SW480 (cell line): ENCODE measurements around the gene CACNA2D2.

Experiments
- DNase-seq: peaks from one replicate; pipeline ENCODE4 v3.0.0-alpha.2; 2016; ENCODE audit warnings: low spot score

Gene CACNA2D2

DNA sequence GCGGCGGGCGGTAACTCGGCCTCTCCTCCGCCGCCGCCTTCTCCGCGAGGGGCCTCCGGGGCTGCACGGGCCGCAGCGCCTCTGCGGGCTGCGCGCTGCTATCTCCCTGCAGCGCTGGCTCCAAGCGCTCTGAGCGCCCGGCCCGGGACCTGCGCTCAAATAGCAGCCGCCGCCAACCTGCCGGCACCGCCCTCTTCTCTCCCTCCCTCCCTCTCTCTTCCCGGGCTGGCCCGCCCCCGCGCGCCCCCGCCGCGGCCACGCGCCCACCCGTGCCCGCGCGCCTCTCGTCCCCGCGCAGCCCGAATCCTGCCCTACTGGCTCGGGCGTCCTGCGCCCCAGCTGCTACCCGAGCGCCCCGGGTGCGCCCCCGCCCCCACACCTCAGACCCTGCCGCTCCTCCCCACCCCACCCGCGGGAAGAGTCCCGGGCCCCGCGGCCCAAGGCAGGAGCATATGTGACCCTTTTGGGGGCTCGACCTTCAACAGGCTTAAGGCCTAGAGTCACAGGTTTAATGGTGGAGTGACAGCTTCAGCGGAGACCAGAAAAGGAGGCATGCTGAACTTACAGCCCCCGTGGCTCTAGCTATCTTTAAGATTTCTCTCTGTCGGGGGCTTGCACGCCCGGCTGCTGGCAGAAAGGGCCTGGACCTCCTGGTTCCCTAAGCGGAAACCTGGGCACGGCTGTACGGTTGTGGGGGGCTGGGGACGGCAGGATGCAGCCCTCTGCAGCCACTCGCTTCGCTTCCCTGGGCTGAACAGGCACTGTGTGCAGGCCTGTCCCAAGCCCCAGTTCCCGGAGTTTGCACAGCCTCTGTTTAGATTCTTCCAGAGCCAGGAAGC, at the start of gene CACNA2D2:
Gene CACNA2D2, minus strand, starts transcription at position 131 of the 839 bp plus-strand sequence. CDS start 211 bp downstream, outside the sequence.
- DNase-seq = peak; percentile 46

DNA sequence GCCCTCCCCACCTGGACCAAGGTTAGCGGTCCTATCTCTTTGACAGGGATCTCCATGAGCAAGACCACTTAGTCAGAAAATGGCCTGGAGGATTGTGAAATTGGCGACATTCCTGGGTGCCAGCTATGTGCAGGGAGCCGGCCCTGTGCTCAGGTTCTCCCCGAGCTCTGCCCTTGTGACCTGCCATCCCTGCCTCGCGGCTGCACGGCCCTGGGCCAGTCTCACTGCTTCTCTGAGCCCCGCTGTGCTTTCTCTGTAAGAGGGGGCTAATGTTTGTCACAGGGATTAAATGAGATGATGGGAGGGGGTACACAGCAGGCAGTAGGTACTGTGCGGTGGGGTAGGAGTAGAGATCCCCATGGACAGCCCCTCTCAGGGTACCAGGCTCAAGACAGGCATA, 49.2 kb upstream of the CACNA2D2 start:
- no peak for DNase-seq

DNA sequence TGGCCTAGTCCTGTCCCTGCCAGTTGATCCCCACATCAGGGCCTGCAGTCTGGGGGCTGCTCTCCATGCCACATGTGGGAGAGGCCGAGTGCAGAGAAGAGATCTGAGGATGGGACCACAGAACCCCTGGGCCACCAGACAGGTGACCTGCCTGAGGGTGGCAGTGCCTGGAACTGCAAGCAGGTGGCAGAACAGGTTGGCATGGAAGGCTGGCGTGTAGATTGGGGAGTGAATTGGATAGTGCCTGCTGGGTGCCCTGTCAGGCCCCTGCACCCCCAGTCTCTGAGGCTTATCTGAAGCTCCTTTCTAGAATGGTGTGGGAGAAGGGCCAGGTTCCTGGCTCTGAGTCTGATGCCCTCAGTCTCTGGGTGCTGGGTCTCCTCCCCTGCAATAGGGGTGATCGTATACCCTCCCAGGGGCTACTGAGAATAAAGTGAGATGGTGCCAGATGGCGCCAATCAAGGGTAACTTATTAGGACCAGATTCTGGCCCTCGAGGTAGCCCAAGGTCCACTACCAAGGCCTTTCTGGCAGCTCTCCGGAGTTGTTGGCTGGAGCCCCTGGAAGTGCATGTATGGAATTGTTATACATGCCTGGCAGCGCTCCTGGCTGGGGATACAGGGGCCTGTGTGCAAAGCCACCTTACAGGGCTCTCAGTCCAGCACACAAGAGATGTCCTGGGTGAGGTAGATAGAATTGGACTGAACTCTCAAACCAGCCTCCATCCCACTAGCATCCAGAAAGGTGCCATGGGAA, 48.4 kb upstream of the CACNA2D2 start:
- DNase-seq = no peak

DNA sequence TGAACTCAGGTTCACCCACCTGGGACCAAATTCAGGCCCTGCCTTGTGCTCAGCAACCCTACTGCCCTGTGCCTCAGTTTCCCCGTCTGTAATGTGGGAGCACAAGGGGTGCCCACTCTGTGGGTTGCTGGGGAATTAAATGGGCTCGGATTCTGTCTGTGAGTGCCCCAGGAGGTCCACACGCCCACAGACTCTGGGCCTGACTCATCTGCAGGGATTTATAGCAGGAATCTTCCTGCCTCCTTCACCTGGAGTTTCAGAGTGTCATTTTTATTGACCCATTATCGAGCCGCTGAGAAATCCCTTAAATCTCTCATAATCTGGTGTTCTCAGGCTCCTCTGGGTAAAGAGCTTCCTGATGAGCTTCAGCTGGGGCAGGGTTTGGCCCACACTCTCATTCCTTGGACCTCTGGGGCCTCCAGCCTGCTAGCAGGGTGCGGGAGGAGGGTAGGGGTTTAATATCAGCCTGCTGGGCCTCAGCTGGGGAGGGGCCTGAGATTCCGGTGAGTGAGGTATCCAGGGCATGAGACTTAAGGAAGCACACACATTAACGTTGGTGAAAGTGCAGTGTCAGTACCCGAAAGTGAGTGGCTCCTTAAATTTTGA, 47.7 kb upstream of the CACNA2D2 start:
- DNase-seq = peak; percentile 15

DNA sequence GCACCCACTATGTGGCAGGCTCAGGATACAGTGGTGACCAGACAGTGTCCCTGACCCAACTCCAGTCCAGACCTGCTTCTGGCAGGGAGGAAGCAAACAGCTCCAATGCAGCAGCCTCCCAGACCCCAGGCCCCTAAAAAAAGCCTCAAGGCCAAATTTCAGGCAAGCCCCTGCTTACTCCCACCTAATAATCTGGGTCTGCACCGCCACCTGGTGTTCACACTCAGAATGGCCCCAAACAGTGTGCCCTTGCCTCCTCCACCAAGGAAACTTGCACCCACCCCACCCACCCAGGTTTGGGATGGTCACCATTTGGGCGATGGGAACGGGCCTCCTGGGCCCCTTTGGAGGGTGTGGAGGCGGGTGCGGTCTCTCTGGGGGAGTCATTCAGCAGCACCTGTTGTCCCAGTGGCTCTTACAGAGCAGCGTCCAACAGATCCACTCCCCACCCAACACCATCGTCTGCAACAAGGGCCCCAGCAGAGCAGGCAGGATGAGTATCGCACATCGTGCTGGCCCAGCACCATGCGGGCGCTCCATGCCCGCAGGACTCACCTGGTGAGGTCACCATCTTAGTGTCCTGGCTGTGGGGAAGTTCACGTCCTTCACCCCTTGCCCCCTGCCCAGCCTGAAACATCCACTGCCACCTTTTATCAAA, 46.8 kb upstream of the CACNA2D2 start:
- peak; percentile 31 for DNase-seq

DNA sequence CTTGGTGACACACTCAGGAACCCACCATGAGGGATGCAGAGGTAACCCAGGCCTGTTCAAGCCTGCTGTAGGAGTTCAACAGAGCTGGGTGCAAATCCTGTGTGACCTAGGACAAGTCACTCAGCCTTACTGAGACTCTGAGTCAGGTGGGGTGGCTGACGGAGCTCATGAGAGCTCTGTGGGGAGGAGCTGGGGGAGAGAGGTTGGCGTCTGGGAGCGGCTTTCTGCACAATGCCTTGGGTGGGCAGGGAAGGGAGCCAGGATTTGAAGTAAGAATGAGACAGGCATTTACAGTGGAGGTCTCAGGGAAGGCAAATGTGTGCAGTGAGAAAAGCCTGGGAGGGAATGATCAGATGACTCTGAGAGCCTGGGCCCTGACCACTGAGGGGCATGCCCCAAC, 45.8 kb upstream of the CACNA2D2 start:
- no peak for DNase-seq

DNA sequence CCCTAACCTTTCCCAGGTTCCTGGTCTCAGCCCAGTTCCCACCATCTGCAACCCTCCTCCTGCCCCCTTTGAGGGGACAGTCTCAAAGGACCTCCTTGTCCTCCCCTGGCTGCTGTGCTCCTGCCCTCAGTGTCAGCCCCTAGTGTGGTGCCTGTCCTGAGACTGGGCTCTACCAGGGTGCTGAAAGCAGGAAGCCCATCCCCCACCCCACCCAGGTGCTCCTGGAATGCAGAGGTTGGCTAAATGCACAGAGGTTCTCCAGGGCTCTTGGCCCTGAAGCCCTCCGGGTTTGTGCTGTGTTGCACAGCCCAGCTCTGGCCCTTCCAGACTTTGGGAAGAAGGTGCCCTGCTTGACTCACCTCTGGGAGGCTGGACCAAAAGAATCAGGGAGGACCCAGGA, 42.3 kb upstream of the CACNA2D2 start:
- no peak for DNase-seq

DNA sequence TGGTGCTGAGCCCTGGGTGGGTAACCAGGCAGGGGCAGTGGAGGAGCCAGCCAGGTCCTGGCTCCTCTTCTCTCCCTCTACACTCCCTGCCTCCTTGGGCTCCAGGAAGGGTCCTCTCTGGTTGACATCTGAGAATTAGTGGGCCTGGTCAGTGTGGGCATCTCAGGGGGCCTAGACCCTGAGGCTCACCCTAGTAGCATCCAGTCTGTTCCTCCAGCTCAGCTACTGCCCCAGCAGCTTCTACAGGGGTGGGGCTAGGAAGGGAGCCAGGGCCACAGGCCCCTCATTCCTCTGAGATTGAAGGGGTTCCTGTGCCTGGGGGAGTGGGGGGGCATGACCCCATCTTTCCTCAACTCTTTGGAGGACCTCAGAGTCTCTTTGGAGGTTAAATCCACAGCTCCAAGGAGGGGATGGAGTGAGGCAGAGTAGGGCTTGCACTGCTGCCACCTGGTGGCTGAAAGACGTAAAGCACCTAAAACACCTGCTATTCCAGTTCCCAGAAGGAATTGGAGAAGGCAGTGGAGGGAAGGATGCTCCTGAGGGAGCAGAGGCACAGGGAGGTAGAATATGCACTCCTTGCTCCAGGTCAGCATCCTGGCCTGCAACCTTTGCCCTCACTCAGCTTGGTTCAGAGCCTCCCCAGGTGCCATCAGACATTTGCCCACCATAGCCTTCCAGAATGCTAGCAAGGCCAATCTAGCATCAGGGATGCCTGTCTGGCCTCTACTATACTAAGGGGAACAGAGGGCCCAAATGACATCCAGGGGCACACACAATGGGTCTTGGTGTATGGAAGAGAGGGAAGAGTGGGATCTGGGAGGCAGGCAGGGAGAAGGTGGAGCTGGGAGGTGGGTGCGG, 39.0 kb upstream of the CACNA2D2 start:
- DNase-seq = peak; percentile 50

DNA sequence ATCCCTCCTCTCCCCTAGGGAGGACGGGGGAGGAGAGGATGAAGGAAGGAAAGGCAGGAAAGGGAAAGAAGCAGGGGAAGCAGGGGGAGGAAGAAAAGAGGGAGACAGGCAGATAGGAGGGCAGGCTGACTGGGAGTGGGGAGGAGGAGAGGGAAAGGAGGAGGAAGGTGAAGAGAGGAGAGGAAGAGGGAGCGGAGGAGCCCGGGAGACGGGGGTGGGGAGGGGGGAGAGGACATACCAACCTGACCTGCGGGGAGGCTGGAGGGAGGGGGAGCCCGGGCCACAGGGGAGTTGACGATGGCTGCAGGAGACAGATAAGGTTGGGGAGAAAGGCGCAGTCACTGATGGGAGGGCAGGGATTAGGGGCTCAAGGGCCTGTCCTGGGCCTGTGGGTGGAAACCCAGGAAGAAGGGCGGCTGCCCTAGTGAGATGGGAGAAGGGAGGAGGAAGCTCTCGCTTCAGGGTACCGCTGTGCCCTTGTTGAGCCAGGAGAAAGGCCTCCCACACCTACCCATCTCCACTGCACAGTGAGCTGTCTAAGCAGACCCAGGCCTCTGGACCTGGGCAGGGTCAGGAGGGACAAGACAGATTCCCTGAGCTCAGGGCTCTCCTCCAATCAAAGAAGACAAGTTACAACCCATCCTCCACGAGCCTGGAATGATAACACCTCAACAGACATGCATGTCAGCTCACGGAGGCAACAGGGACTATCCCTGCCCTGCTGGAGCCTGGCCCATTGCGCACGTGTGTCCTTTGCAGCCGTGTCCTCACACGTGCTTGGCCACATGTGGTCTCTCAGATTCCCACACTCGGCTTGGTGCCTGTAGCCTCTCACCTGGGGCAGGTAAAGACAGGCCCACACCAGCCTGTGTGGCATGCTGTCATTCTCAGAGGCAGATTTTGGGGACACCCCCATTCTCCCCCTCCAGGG, 36.2 kb upstream of the CACNA2D2 start:
- DNase-seq = no peak

DNA sequence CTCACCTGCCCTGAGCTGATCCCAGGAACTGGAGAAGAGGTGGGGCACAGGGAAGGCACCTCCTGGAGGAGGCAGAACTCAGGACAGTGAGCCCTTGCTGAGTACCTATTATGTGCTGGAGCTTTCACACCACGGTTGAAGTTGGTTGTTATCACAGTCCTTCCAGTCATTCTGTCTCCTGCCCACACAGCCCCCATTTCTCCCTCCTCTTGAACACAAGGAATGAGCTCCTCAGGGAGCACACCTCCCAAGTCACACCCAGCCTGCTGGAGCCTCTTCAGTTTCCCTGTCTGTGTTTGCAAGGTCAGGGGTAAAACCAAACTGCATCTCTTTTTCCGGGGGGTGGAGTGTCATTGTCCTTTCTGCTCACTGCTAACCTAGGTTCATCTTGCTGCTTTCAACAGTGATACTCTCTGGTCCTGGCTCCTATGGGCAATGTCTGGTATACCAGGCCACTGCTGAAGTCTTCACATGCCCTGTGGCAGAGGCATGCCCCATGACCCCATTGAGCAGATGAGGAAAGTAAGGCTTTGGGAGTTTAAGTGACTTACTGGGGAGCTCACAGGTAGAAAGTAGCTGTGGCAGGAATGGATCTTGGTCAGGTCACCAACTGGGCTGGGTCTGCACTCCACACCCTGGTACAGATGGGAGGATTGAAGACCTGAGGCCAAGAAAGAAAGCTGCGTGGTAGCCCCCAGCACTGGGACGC, 34.1 kb upstream of the CACNA2D2 start:
- no peak for DNase-seq

DNA sequence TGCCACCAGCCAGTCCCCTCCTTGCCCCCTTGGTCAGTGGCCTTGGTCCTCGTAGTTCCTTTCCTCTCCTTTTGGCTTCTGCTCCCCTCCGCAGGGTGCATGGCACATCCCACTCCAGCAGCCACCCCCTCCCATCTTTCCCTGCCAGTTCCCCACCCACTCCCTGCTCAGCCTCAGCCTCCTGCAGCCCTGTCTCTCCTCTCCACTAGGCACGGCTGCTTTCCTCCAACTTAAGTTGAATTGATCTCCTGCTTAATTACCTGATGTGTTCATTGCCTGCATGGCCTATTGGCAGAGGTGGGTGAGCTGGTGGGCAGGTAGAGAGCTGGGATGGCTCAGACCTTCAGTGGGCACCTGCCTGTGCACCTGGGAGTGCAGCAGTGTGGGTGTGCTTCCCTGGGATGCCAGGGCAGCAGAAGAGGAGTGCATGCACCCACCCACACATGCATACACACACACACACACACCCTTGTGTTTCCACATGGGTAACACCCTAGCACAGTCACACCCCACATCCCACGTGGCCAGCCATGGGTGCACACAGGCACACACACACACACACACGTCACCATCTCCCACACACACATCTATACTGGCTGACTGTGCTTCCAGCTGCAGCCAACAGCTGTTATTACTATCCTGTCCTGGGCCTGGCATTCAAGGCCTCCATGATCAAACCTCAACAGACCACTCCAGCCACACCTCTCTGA, 33.2 kb upstream of the CACNA2D2 start:
- DNase-seq = peak; percentile 11

DNA sequence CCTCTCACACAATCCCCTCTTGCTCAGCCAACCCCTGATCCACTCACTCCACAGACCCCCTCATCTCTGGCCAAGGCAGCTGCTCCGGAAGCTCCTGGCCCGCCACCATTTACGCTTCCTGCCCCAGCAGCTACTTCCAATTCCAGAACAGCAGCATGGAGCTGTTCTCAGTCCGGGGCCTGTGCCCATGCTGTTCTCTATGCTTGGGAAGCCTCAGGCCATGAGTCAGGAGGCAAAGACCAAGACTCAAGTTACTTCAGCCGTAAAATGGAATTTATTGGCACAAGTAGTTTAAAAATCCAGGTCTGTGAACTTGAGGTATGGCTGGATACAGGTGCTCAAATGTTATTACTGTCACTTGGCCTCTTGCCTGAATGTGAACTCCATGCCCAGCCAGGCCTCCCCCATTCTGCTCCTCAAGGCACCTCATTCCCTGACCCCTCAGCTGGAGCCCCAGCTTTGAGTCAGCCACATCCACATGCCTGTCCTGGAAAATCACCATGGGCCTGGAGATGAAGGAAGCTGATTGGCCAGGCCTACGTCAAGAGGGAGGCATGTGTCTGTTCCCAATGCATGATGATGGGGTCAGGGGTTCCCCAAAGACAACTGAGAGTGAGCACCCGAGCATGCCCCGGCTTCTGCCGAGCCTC, 31.4 kb upstream of the CACNA2D2 start:
- DNase-seq = no peak

DNA sequence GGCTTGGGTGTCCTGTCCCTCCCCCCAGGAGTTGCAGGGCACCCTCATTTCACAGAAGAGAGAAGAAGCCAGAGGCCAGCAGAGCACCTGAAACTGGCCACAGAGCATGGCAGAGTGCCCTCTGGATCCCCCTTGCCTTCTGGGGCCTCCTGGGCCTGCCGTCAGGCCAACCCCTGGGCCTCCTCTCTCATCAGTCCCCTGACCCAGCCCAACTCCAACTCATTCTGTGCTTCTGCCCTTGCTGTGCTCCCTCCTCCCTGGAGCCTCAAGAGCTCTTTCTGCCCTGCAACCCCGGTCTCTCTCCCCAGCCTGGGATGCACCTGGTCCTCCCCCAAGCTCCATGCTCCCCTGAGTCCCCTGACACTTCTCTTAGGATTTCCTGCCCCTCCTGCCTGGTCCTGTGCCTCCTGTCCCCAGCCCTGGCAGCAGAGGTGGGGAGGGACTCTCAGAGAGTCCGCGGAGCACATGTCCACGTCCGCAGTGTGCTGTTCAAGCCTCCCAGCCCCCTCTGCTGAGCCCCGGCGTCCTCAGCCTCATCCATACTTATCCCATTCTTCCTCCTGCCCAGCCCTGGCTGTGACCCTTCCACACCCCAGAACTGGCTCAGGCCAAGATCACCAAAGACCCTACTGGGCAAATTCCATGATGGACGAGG, 30.5 kb upstream of the CACNA2D2 start:
- no peak for DNase-seq

DNA sequence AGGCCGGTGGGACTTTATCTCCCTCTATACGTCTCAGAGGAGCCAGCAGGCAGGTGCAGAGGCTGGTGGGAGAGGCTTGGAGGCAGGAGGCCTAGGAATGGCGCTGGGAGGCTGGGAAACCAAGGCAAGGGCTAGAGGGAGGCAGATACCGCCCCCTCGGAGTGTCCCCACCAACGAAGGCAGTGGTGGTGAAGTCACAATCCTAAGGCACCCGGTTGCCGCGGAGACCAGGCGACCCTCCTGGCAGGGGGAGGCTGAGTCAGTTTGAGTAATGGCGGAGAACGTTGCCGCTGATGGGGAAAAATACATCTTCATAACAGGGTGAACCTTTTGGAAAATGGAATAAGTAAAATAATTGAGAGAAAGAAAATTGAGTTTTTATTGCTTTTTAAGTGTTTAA, 29.9 kb upstream of the CACNA2D2 start:
- no peak for DNase-seq

DNA sequence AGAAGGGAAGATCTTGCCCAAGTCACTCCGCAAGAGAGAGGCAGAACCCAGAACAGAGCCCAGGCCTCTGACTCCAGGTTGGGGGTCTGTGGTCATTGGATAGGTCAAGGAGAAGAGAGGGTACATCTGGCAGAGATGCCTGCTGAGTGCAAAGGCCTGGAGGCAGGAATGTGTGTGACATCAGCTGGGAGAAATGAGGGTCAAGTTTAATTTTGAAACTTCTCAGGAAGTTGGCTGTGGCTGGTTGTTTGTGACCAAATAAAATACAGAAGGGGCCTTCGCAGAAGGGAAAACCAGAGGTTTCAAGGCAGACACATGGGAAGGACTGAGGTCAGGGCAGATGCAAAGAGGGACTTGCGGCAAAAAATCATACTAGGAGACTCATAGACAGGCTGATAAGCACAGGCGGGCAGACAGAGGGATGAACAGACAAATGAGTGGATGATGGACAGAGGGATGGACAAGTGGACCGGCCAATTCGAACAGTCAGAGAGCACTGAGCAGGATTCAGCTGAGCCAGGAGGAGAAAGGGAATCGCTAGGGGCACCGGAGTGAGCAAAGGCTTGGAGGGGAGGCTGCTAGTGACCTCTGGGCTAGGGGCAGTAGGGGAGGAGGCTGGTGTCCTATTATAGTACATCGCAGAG, 28.8 kb upstream of the CACNA2D2 start:
- no peak for DNase-seq

DNA sequence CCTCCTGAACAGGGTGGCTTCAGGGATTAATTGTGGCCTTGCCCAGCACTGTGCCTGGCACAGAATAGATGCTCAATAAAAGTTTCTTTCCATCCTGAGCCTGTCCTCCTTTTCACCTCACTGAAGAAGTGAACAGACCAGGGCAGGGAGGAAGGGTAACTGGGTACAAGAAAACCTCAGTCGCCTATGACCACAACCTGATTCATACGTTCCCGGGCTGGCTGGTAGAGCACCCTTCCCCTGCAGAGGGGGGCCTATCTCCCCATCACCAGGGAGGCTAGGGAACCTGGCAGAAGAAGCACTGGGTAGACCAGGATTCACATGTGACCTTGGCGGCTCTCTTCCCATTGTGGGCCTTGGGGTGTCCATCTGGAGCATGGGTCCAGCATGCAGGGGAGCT, 27.8 kb upstream of the CACNA2D2 start:
- DNase-seq = no peak
